Ovary (tissue), 3 donors: Measurements from ENCODE around the gene ARPIN.

Experiments used
- CTCF ChIP-seq, 3 donors: fragments of 450-650 bp in 2 of 3; fragments of 200-600 bp in 1 of 3; IDR thresholded peaks; one replicate each; pipeline versions ENCODE4 v1.5.1 to v1.8.0; 2016 to 2022; ENCODE audit warnings: antibody characterized with exemption in 3 of 3, mild to moderate bottlenecking in 1 of 3
- POLR2A ChIP-seq: fragments of 450-650 bp; IDR thresholded peaks from one replicate; pipeline ENCODE4 v1.6.1; 2017; ENCODE audit warnings: antibody characterized with exemption, mild to moderate bottlenecking, moderate library complexity
- donor health status: DM: no; HTN: no; CAD: no.

DNA sequence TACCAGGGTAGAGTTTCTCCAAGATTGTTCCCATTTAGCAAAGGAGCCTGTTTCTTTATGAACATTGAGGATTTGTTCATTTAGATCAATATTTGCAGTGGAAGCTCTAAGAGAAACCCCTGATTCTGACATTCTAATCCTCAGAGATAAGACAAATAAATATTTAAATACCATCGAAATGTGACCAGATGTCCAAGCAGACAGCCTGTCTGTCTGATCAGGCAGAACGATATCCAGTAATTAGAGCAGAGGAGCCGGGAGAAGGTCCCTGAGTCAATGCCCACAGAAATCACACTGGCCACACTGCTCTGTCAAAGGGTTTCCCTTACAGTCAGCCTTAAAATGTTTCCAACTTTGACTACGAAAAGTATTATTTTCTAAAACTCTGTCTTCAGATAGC is 15.7 kb upstream of the ARPIN start:
- TF ChIP-seq CTCF (IDR thresholded peaks at IDR 0.05) = no peak
- TF ChIP-seq POLR2A = no peak
